RWPE2 (cell line): ENCODE data around the gene ASB13.
"Not testable (repeated sequence)": the region's sequence is repeated elsewhere in the genome, so short reads cannot be mapped to it uniquely, and the experiment has no call there.

ENCODE experiments used
- ATAC-seq: fragments of 200-7000 bp; cut with Tn5 transposase; 3 replicates; pipeline ENCODE4 v1.9.1; 2021; ENCODE audit warnings: low read depth
- DNase-seq: peaks from one replicate; pipeline ENCODE4 v3.0.0-alpha.2; 2020; ENCODE audit warnings: low spot score
- H3K27ac ChIP-seq: fragments of 450-650 bp; 2 replicates; pipeline ENCODE4 v1.5.1; 2017; ENCODE audit warnings: mild to moderate bottlenecking; ENCODE audit not compliant: poor library complexity, severe bottlenecking
- H3K27me3 ChIP-seq: fragments of 250-450 bp; sonication (Bioruptor Pico); 2 replicates; pipeline ENCODE4 v1.5.1; 2021; ENCODE audit warnings: mild to moderate bottlenecking, moderate library complexity; ENCODE audit not compliant: insufficient read depth, poor library complexity, severe bottlenecking
- H3K36me3 ChIP-seq: fragments of 250-450 bp; sonication (Bioruptor Pico); 2 replicates; pipeline ENCODE4 v1.5.1; 2020; ENCODE audit warnings: low read depth, mild to moderate bottlenecking, moderate library complexity
- H3K4me1 ChIP-seq: fragments of 250-450 bp; sonication (Bioruptor Pico); 2 replicates; pipeline ENCODE4 v1.5.1; 2021; ENCODE audit warnings: mild to moderate bottlenecking, moderate library complexity; ENCODE audit not compliant: insufficient read depth, poor library complexity, severe bottlenecking
- H3K4me3 ChIP-seq: fragments of 250-450 bp; sonication (Bioruptor Pico); 2 replicates; pipeline ENCODE4 v1.5.1; 2021; ENCODE audit warnings: mild to moderate bottlenecking, moderate library complexity; ENCODE audit not compliant: severe bottlenecking
- H3K9me3 ChIP-seq: fragments of 250-450 bp; sonication (Bioruptor Pico); 2 replicates; pipeline ENCODE4 v1.5.1; 2021; ENCODE audit warnings: mild to moderate bottlenecking, moderate library complexity; ENCODE audit not compliant: severe bottlenecking
- TF ChIP-seq, protein P1 (sequence below): fragments of 450-650 bp; IDR thresholded peaks from one replicate; pipeline ENCODE4 v1.5.1; 2017; ENCODE audit warnings: mild to moderate bottlenecking, moderate library complexity; ENCODE audit not compliant: poor library complexity, severe bottlenecking

Gene ASB13

GRCh38 chr10:5595994-5596471 lies 70.4 kb downstream of the ASB13 start:
- Histone ChIP-seq H3K27me3 (no peaks in the 10 kb centered on the region), H3K9me3 (no peaks in the 10 kb centered on the region), H3K4me1 (peaks cover 24% of the 10 kb centered on the region), H3K36me3 (no peaks in the 10 kb centered on the region), H3K27ac (peak overlapping the region; percentile 98), H3K4me3 (peak overlapping the region; percentile 14)
- TF ChIP-seq, protein P1, sequence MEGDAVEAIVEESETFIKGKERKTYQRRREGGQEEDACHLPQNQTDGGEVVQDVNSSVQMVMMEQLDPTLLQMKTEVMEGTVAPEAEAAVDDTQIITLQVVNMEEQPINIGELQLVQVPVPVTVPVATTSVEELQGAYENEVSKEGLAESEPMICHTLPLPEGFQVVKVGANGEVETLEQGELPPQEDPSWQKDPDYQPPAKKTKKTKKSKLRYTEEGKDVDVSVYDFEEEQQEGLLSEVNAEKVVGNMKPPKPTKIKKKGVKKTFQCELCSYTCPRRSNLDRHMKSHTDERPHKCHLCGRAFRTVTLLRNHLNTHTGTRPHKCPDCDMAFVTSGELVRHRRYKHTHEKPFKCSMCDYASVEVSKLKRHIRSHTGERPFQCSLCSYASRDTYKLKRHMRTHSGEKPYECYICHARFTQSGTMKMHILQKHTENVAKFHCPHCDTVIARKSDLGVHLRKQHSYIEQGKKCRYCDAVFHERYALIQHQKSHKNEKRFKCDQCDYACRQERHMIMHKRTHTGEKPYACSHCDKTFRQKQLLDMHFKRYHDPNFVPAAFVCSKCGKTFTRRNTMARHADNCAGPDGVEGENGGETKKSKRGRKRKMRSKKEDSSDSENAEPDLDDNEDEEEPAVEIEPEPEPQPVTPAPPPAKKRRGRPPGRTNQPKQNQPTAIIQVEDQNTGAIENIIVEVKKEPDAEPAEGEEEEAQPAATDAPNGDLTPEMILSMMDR: no peak
- ATAC-seq (peak; percentile 92), DNase-seq (peak; percentile 90)

DNA sequence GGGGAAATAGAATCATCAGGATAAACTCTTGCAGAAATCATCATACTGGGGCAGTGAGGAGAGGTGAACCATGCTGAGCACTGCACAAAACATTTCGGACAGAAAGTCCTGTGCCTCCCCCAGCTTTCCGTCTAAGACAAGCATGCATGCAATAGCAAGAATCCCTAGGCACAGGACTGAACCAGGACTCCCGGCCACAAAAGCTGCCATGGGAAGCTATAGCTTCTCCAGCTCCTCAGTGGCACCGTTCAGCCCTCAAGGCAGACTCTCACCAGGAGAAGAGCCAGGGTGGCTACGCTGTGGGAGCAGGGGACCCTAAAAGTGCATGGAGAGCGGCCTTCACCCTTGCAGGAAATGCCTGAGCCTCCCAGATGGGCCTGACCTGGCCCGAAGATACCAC lies 70.8 kb downstream of the ASB13 start:
- Histone ChIP-seq H3K27me3 (no peaks in the 10 kb centered on the region), H3K4me1 (peaks cover 25% of the 10 kb centered on the region), H3K36me3 (no peaks in the 10 kb centered on the region), H3K4me3 (peak overlapping the region; percentile 14), H3K9me3 (no peaks in the 10 kb centered on the region), H3K27ac (peak overlapping the region; percentile 98)
- TF ChIP-seq, protein P1: no peak
- ATAC-seq: peak; percentile 34
- no peak for DNase-seq

- peaks cover 30% of the 10 kb centered on the region for H3K4me1 ChIP-seq
- no peaks in the 10 kb centered on the region for H3K36me3 ChIP-seq
- H3K27me3 ChIP-seq: no peaks in the 10 kb centered on the region
- no peak overlapping the region for H3K4me3 ChIP-seq
- ATAC-seq: no peak
- TF ChIP-seq, protein P1: no peak
- H3K27ac ChIP-seq: peak overlapping the region; percentile 98
- DNase-seq: no peak
- H3K9me3 ChIP-seq: no peaks in the 10 kb centered on the region
Measured at GRCh38 chr10:5595095-5595494, 71.3 kb downstream of the ASB13 start.

DNA sequence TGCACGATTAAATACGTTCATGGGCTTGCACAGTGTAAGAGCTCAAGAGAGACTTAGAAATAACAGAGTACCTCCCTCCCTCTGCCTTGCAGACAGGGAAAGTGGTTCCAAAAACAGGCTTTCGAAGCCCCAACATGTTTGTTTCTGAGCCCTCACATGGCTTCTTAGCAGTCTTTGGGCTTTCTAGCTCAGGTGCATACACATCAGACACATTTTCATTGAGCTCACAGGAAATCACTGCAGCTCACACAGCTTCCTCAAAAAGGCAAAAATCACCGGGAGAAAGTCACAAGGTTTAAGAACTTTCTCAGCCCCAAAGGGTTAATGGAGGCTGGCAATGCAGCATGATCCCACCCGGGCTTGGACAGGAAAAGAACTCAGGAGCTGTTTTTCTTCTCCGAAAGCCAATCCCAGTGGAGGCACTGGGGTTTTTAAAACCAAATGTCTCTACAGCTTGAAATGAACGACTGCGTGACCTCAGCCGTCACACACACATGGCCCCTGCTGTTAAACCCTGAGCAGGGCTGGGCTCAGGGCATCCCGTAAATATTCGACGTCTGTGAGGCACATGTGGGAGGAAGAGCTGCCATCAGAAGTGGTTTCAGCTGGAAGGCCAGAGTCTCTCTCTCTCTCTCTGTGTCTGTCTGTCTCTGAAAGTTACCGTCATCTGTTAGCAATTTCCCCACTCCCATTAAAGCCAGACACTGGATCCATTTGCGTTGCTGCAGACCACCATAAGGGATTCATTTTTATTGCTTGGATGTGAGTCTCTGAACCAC lies 71.9 kb downstream of the ASB13 start:
- no peaks in the 10 kb centered on the region for H3K36me3 ChIP-seq

DNA sequence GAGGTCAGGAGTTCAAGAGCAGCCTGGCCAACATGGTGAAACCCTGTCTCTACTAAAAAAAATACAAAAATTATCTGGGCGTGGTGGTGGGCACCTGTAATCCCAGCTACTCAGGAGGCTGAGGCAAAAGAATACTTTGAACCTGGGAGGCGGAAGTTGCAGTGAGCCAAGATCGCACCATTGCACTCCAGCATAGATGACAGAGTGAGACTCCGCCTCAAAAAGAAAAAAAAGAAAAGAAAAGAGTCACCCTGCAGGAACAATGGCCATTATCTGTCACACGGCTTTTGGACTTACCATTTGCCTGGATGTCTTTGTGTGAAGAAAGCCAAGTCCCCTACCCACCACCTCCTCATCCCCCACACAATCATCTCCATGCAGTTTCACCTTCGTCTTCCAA lies 73.0 kb downstream of the ASB13 start:
- ATAC-seq, DNase-seq, H3K9me3 ChIP-seq, H3K27me3 ChIP-seq, H3K36me3 ChIP-seq, H3K4me3 ChIP-seq: not testable (repeated sequence)
- H3K27ac ChIP-seq: peak overlapping the region; percentile 98
- H3K4me1 ChIP-seq: peaks cover 40% of the 10 kb centered on the region

More for the DNA sequence above, 71.9 kb downstream of the ASB13 start:
- H3K4me1 ChIP-seq: peaks cover 36% of the 10 kb centered on the region
- no peaks in the 10 kb centered on the region for H3K9me3 ChIP-seq
- no peak overlapping the region for H3K4me3 ChIP-seq
- no peak for DNase-seq
- TF ChIP-seq, protein P1: no peak
- H3K27ac ChIP-seq: peak overlapping the region; percentile 98
- H3K27me3 ChIP-seq: no peaks in the 10 kb centered on the region
- ATAC-seq: no peak
